Activated CD4-positive, alpha-beta T cell treated with anti-CD3 and anti-CD28 coated beads, Interleukin-10, Interleukin-2, amounts not matched to agents 100 ng/mL and 50 ng/mL, durations not matched to agents 16 hours and 8 hours (primary cell): Measurements from ENCODE around the gene HINT2.
A peak's percentile ranks its signal among the peaks of the same experiment; 100 is the strongest.

Experiments used
- DNase-seq: peaks from one replicate; pipeline ENCODE4 v3.0.0-alpha.2; 2020

The HINT2 gene

DNA sequence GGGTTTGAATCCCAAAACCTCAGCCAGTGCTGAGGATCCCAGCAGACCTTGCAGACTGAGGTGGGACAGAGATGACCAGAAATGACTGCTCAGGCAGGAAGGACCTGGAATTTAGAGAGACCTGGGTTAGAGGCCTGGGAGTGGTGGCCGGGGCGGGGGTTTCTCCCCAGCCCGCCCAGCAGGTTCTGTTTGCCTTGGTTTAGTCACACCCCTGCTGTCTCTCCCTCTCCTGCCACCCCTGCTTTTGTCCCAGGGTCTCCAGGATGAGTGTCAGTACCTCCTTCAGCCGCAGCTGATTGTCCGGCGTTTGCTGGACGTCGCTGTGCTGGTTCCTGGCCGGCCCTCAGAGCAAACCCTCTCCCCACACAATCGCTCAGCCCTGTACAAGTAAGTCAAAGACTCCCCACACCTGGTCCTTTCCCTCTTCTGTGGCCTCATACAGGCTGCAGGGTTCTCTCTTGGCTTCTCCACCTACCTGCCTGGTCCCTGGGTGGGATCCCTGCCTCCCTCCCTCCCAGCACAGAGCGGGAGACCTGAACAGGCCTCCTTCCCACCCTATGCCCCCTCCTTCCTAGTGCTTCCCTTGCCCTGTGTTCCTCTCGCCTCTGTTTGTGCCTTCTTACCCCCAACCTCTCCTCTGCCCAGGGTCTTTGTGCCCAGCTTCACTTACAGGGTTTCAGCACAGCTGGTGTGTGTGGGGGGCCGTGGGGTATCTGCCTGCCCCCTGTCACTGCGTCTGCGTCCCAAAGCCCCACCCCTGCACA lies 26.2 kb upstream of the HINT2 start:
- no peak for DNase-seq

GRCh38 chr9:35839926-35840325 lies 25.1 kb upstream of the HINT2 start:
- no peak for DNase-seq

- DNase-seq: no peak
These were observed 21.8 kb upstream of the HINT2 start for GRCh38 chr9:35836595-35836994.

- DNase-seq: no peak
These were observed 20.9 kb upstream of the HINT2 start for GRCh38 chr9:35835766-35836165.

DNA sequence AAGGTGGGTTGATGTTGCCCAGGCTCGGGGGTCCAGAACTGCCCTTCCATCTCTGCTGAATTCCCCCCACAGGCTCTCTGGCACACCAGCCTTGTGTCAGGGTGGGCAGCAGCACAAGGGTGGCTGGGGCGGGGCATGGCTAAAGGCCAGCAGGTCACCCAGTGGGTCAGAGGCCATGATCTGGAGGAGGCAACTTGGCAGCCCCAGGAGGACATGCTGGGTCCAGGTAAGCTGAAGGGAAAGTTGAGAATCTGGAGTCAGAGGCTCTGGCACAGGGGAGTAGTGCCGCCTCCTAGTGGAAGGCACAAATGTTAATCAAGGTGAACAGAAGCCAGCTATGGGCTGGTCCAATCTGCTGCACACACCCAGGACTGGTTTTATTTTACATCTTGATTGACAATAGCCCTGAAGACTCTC lies 20.4 kb upstream of the HINT2 start:
- no peak for DNase-seq

- no peak for DNase-seq
These were observed 19.7 kb upstream of the HINT2 start for GRCh38 chr9:35834260-35835215.

DNA sequence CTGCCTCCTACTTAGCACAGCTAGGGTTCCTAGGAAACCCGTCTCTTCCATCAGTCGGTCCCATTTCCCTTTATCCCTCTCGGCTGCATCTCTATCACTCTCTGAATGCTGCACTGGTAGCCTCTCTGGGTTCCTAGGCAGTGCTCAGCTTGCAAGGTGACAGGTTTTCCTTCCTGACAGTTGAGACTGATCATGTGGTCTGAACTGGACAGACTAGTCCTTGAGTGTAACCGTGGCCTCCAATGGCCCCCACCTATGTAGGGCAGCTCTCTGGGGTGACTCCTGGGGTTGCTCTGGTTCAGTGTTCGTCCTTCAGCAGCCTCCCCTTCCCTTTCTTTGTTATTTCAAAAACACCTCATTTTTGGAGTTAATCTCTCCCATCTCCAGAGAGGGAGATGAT lies 18.0 kb upstream of the HINT2 start:
- DNase-seq: no peak

- no peak for DNase-seq
These were observed 16.2 kb upstream of the HINT2 start for GRCh38 chr9:35831040-35831439.

- DNase-seq: no peak
These were observed 14.9 kb upstream of the HINT2 start for GRCh38 chr9:35829764-35830096.

GRCh38 chr9:35829084-35829763 lies 14.4 kb upstream of the HINT2 start, which contains the start of gene TMEM8B:
Gene TMEM8B (plus strand): TSS chr9:35829228. CDS start chr9:35829448, 220 bp downstream.
- DNase-seq: peak; percentile 92

- DNase-seq: peak; percentile 27
These were observed 13.9 kb upstream of the HINT2 start, which contains the start of gene FAM221B for GRCh38 chr9:35828716-35829083. Gene FAM221B (minus strand): TSS chr9:35828732. CDS start chr9:35826161, 2,571 bp downstream.

DNA sequence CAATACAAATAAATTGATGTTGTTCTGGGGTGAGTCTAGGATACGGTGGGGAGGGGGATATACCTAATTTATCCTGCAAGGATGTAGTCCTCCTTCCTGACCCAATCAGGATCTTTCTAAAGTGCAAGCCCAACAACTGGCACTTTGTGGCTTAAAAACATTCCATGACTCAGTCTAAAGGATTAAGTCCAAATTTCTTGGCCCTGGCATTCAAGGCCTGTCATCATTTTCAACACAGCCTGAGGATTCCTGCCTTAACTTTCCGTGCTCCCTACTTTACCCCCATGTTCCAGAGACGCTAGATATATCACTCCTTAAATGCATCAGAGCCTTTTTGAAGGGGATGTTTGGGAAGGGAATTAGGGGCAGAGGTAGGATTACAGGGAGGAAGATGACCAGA lies 12.6 kb upstream of the HINT2 start:
- no peak for DNase-seq

DNA sequence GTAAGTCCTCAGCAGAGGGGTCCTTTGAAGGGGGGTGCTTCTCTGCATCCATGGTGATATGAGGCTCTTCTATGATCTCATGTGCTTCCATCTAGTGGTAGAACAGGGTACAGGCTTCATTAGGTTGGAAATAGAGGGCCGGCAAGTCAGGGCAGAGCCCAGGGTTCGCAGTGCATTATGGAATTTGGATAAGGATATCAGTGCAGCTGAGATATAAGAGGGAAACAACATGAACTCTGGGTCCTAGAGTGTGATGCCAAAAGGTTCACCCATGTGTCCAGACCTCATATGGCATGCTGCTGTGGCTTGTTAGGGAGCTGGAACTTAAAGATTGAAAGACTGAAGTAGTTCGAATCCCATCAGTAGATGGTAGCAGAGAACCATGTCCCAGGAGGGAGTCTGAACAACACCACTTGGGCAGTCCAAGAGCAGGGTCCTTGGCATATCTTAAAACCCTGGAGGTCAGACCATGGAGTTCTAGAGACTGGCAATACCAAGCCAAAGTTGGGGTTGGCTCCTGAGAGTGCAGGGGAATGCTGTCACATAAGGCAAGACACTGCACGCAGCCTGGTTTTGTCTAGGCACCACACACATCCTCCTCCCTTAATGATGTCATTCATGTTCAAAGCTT lies 11.3 kb upstream of the HINT2 start:
- peak; percentile 64 for DNase-seq

GRCh38 chr9:35822926-35823325 lies 8.1 kb upstream of the HINT2 start:
- no peak for DNase-seq

- no peak for DNase-seq
These were observed 5.2 kb upstream of the HINT2 start for GRCh38 chr9:35820076-35820475.

GRCh38 chr9:35818341-35818740 lies 3.5 kb upstream of the HINT2 start:
- no peak for DNase-seq

GRCh38 chr9:35816708-35817107 lies 1.9 kb upstream of the HINT2 start:
- DNase-seq: no peak

GRCh38 chr9:35814106-35814840 lies 569 bp downstream of the HINT2 start:
- peak; percentile 64 for DNase-seq

DNA sequence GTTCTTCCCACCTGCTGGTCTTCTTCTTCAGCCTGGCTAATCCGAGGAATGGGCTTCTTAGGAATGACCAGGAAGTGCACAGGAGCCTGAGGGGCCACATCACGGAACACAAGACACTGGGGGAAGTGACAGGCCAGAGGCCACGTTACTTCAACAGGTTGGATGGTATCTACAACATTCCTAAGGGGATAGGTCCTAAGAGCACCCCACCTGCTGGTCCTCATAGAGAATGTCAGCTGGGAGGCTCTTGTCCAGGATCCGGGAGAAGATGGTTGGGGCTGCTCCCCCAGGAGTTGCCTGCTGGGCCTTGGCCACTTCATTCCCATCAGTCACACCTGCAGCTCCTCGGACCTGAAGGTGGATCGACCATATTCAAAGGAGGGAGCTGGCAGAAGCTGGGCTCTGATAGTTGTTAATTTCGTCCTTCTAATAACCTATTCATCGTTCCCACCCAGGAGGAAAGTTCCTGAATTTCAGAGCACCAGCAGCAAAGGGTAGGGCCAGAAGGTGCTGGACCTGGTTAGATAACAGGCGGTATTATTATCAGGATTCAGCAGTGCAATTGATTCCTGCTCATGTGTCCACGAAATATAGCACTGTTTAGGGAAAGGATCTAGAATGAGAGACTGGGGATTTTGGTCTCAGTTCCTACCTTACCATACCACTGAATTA lies 1.3 kb downstream of the HINT2 start:
- no peak for DNase-seq

DNA sequence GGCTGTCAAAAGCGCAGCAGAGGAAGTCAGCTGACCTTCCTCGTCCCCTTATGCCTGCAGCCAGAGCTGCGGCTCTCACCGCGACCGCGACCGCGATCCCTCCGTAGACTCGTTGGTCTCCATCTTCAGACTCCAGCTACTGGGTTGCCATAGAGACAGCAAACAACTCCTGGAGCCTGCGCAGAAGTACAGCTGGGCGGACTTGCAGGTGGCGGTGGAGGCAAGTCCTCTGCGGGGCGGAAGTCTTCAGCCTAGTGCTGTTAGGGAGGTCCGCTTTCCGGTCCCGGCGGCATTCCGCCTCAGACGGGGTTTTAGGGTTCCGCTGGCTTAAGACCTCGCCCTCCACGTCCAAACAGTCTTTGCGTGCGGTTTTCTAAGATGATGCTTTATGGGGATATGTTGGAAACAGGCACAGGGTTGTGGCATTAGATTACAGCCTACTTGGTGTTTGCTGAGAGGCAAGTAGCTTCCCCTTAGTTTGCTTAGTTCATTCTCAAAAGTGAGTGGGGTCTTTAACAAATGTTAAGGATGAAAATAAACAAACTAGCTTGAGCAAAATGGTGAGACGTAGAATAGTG lies 2.7 kb downstream of the HINT2 start, which contains the start of gene SPAG8:
Gene SPAG8 (minus strand): TSS at position 238 of the 578 bp plus-strand sequence. CDS start 115 bp downstream, at position 123.
- DNase-seq: peak; percentile 98
